Karpas-422 (cell line): ENCODE measurements around the gene ADTRP. TPM values are rescaled to one million over a fixed set of nuclear protein-coding genes. Genes with fewer than 3 reads are reported as not detected.

ENCODE experiments used
- DNase-seq: peaks from one replicate; pipeline ENCODE4 v3.0.0-alpha.2; 2015
- H2AFZ ChIP-seq: fragments of 200-600 bp; sonication (generic); 2 replicates; pipeline ENCODE4 v1.6.1; 2014; ENCODE audit warnings: antibody characterized with exemption, low read length, mixed read lengths
- H3K27ac ChIP-seq: fragments of 200-600 bp; sonication (generic); 2 replicates; pipeline ENCODE4 v1.5.1; 2014; ENCODE audit warnings: mild to moderate bottlenecking, low read length, moderate library complexity
- H3K27me3 ChIP-seq: fragments of 200-600 bp; sonication (generic); 2 replicates; pipeline ENCODE4 v1.6.1; 2014; ENCODE audit warnings: low read length, mixed read lengths
- H3K36me3 ChIP-seq: fragments of 200-600 bp; sonication (generic); 2 replicates; pipeline ENCODE4 v1.6.1; 2014; ENCODE audit warnings: low read length, mixed read lengths; ENCODE audit not compliant: insufficient read depth
- H3K4me1 ChIP-seq: fragments of 200-600 bp; sonication (generic); 2 replicates; pipeline ENCODE4 v1.6.1; 2014; ENCODE audit warnings: mild to moderate bottlenecking, low read length, mixed read lengths
- H3K4me2 ChIP-seq: fragments of 200-600 bp; sonication (generic); 2 replicates; pipeline ENCODE4 v1.6.1; 2014; ENCODE audit warnings: low read length, low read depth, mild to moderate bottlenecking; ENCODE audit not compliant: poor library complexity, severe bottlenecking
- H3K4me3 ChIP-seq: fragments of 200-600 bp; sonication (generic); 2 replicates; pipeline ENCODE4 v1.5.1; 2014; ENCODE audit warnings: mild to moderate bottlenecking, antibody characterized with exemption, low read length, mixed read lengths
- H3K79me2 ChIP-seq: fragments of 200-600 bp; sonication (generic); 2 replicates; pipeline ENCODE4 v1.6.1; 2014; ENCODE audit warnings: mild to moderate bottlenecking, low read length, mixed read lengths
- H3K9ac ChIP-seq: fragments of 200-600 bp; sonication (generic); 2 replicates; pipeline ENCODE4 v1.6.0; 2014; ENCODE audit warnings: low read length
- H3K9me2 ChIP-seq: fragments of 200-600 bp; sonication (generic), shearing (Covaris generic); replicated peaks from 2 replicates; pipeline ENCODE4 v1.6.0; 2014; ENCODE audit warnings: mild to moderate bottlenecking, low read length, moderate library complexity; ENCODE audit not compliant: insufficient read depth
- H3K9me3 ChIP-seq: fragments of 300-700, 200-600 bp; sonication (generic); 2 replicates; pipeline ENCODE4 v1.6.1; 2014; ENCODE audit warnings: low read length, mixed read lengths
- H4K20me1 ChIP-seq: fragments of 200-600 bp; sonication (generic); 2 replicates; pipeline ENCODE4 v1.6.1; 2014; ENCODE audit warnings: mild to moderate bottlenecking, antibody characterized with exemption, low read length, low read depth; ENCODE audit not compliant: insufficient read depth
- total RNA-seq: library from RNA; depleted of rRNA; stranded (reverse); fragments of >200 nt; shearing (Covaris generic); gene quantifications from 2 replicates; pipeline ENCODE4 v1.2.3, GENCODE V29; 2014; ENCODE audit warnings: low replicate concordance

The ADTRP gene
- total RNA-seq, 1 experiment from 2014 or later = not detected

GRCh38 chr6:11729076-11729475, 49.5 kb downstream of the ADTRP start:
- H3K4me3 ChIP-seq = no peak overlapping the region
- H3K4me2 ChIP-seq = no peak overlapping the region
- no peaks in the 10 kb centered on the region for H3K36me3 ChIP-seq
- DNase-seq = no peak
- no peaks in the 10 kb centered on the region for H3K9me2 ChIP-seq
- no peak overlapping the region for H3K9ac ChIP-seq
- peaks cover 4% of the 10 kb centered on the region; the same call in 1 of the 2 replicates for H3K4me1 ChIP-seq
- H3K79me2 ChIP-seq = no peaks in the 10 kb centered on the region
- H3K27ac ChIP-seq = no peak overlapping the region
- H3K27me3 ChIP-seq = no peaks in the 10 kb centered on the region
- H4K20me1 ChIP-seq = no peaks in the 10 kb centered on the region
- H2AFZ ChIP-seq = no peak overlapping the region
- no peaks in the 10 kb centered on the region for H3K9me3 ChIP-seq

GRCh38 chr6:11727998-11728961, 50.3 kb downstream of the ADTRP start:
- H3K4me1 ChIP-seq = peaks cover 4% of the 10 kb centered on the region; the same call in 1 of the 2 replicates
- H3K9me2 ChIP-seq = no peaks in the 10 kb centered on the region
- DNase-seq = no peak
- no peaks in the 10 kb centered on the region for H3K9me3 ChIP-seq
- no peaks in the 10 kb centered on the region for H3K27me3 ChIP-seq
- no peak overlapping the region for H3K4me2 ChIP-seq
- H3K27ac ChIP-seq = no peak overlapping the region
- no peak overlapping the region for H2AFZ ChIP-seq
- H4K20me1 ChIP-seq = no peaks in the 10 kb centered on the region
- no peak overlapping the region for H3K9ac ChIP-seq
- no peak overlapping the region for H3K4me3 ChIP-seq
- H3K79me2 ChIP-seq = no peaks in the 10 kb centered on the region
- H3K36me3 ChIP-seq = no peaks in the 10 kb centered on the region

GRCh38 chr6:11727346-11727997, 51.1 kb downstream of the ADTRP start:
- no peak overlapping the region for H3K9ac ChIP-seq
- no peak overlapping the region for H3K4me2 ChIP-seq
- H3K4me3 ChIP-seq = no peak overlapping the region
- no peaks in the 10 kb centered on the region for H3K27me3 ChIP-seq
- H4K20me1 ChIP-seq = no peaks in the 10 kb centered on the region
- no peak for DNase-seq
- H3K9me2 ChIP-seq = no peaks in the 10 kb centered on the region
- H3K27ac ChIP-seq = no peak overlapping the region
- H3K9me3 ChIP-seq = no peaks in the 10 kb centered on the region
- H3K79me2 ChIP-seq = no peaks in the 10 kb centered on the region
- H3K4me1 ChIP-seq = peaks cover 4% of the 10 kb centered on the region; the same call in 1 of the 2 replicates
- no peak overlapping the region for H2AFZ ChIP-seq
- no peaks in the 10 kb centered on the region for H3K36me3 ChIP-seq

GRCh38 chr6:11724286-11724685, 54.3 kb downstream of the ADTRP start:
- Histone ChIP-seq H3K9me2 (no peaks in the 10 kb centered on the region), H3K9me3 (no peaks in the 10 kb centered on the region), H4K20me1 (no peaks in the 10 kb centered on the region), H2AFZ (no peak overlapping the region), H3K36me3 (no peaks in the 10 kb centered on the region), H3K4me2 (no peak overlapping the region), H3K4me3 (no peak overlapping the region), H3K79me2 (no peaks in the 10 kb centered on the region), H3K27me3 (no peaks in the 10 kb centered on the region), H3K4me1 (no peaks in the 10 kb centered on the region), H3K9ac (no peak overlapping the region), H3K27ac (no peak overlapping the region)
- DNase-seq = no peak

GRCh38 chr6:11722805-11723631, 55.6 kb downstream of the ADTRP start:
- H2AFZ ChIP-seq = no peak overlapping the region
- H3K27ac ChIP-seq = no peak overlapping the region
- H3K9ac ChIP-seq = no peak overlapping the region

GRCh38 chr6:11722220-11722619, 56.4 kb downstream of the ADTRP start:
- Histone ChIP-seq H3K79me2 (no peaks in the 10 kb centered on the region), H3K9me3 (no peaks in the 10 kb centered on the region), H3K9me2 (no peaks in the 10 kb centered on the region), H3K4me3 (no peak overlapping the region), H4K20me1 (no peaks in the 10 kb centered on the region), H3K9ac (no peak overlapping the region), H3K36me3 (no peaks in the 10 kb centered on the region), H3K4me1 (no peaks in the 10 kb centered on the region), H3K27ac (no peak overlapping the region), H2AFZ (no peak overlapping the region), H3K4me2 (no peak overlapping the region), H3K27me3 (no peaks in the 10 kb centered on the region)
- DNase-seq = peak; percentile 42

More at GRCh38 chr6:11722805-11723631, 55.6 kb downstream of the ADTRP start:
- Histone ChIP-seq H3K27me3 (no peaks in the 10 kb centered on the region), H4K20me1 (no peaks in the 10 kb centered on the region), H3K79me2 (no peaks in the 10 kb centered on the region), H3K9me3 (no peaks in the 10 kb centered on the region), H3K4me2 (no peak overlapping the region), H3K9me2 (no peaks in the 10 kb centered on the region), H3K4me3 (no peak overlapping the region), H3K4me1 (no peaks in the 10 kb centered on the region), H3K36me3 (no peaks in the 10 kb centered on the region)
- DNase-seq = no peak

GRCh38 chr6:11718463-11718862, 60.1 kb downstream of the ADTRP start:
- Histone ChIP-seq H3K36me3 (no peaks in the 10 kb centered on the region), H3K27ac (no peak overlapping the region), H3K9me2 (no peaks in the 10 kb centered on the region), H4K20me1 (no peaks in the 10 kb centered on the region), H3K9ac (no peak overlapping the region), H3K4me1 (no peaks in the 10 kb centered on the region), H3K4me3 (no peak overlapping the region), H2AFZ (no peak overlapping the region), H3K4me2 (no peak overlapping the region), H3K79me2 (no peaks in the 10 kb centered on the region), H3K9me3 (no peaks in the 10 kb centered on the region), H3K27me3 (no peaks in the 10 kb centered on the region)
- DNase-seq = no peak

GRCh38 chr6:11718031-11718430, 60.6 kb downstream of the ADTRP start:
- Histone ChIP-seq H3K4me3 (no peak overlapping the region), H3K27me3 (no peaks in the 10 kb centered on the region)

More at GRCh38 chr6:11718031-11718430, 60.6 kb downstream of the ADTRP start:
- Histone ChIP-seq H3K4me2 (no peak overlapping the region), H3K36me3 (no peaks in the 10 kb centered on the region), H3K4me1 (no peaks in the 10 kb centered on the region), H2AFZ (no peak overlapping the region), H3K9me2 (no peaks in the 10 kb centered on the region), H3K9me3 (no peaks in the 10 kb centered on the region), H3K79me2 (no peaks in the 10 kb centered on the region), H4K20me1 (no peaks in the 10 kb centered on the region), H3K9ac (no peak overlapping the region), H3K27ac (no peak overlapping the region)
- no peak for DNase-seq
